ENCODE results near the gene MACROD2. TPM values are rescaled to one million over a fixed set of nuclear protein-coding genes. Genes with fewer than 3 reads are reported as not detected.
"Not testable (repeated sequence)": the region's sequence is repeated elsewhere in the genome, so short reads cannot be mapped to it uniquely, and the experiment has no call there.

The MACROD2 gene
- total RNA-seq, 1 experiment from 2014 or later: 1.3 TPM

DNA sequence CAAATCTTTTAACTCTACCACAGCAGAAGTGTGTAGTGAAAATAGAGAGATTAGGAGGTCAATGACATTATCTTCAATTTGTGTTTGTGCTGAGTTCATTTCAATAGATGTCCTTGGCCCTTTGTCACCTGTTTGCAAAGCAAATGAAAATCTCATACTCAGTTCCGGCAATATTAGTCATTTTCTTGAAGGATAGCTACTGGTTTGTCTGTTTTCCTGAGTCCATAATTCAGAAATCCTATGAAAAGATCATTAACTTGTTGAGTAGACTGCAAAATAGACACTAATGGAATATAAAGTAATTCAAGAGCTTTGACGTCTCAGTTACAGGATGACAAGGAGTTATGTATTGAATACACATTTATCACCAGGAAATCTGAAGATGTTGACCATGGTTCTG, 1163.2 kb downstream of the MACROD2 start:
- in situ Hi-C loops (cut with HindIII; ENCODE audit: low pct_unique_long_range_greater_than_20kb, low sequenced_read_pairs): no loop called here
- DNase-seq (ENCODE audit: low read depth, low spot score): no peak

DNA sequence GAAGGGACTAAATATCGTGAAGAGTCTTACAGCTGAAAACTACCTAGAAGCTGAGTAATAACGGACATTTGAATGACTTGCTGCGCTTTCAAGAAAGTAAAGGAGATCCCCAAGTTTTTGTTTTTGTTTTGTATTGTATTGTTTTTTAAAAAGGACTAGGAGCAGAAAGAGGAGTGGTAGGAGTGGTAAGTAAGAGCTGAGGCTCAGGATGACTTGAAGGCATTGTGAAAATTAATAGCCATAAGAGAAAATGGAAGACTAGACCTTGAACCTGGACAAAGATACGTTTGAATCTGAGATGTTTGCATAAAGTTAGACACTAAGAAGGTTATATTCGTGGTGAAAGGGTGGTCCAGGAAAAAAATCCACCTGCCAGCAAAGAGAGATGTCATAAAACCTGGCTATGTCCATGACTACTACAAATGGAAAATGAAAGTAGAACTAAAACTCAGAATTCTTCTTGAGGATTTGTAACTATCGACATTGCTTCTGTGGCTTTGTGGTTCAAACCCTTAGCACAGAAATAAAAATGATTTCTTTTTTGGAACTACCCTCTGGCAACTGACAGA, 1166.8 kb downstream of the MACROD2 start:
- DNase-seq (ENCODE audit: low read depth, low spot score): no peak
- in situ Hi-C loops (cut with HindIII; ENCODE audit: low pct_unique_long_range_greater_than_20kb, low sequenced_read_pairs): no loop called here

DNA sequence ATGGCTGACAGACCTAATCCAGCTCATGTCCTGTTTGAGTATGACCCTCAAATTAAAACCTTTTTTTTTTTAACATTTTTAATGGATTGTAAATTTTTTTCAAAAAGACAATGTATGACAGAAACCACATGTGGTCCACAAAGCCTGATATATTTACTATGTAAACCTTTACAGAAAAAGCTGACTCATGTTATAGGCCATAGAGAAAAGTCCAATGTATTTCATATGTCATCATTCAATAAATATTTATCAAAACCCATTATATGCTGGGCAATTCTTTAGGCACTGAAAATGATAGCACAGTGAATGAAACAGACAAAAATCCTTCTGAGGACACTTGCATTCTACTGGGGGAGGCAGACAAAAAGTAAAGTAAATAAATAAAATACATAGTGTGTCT, 1168.3 kb downstream of the MACROD2 start:
- DNase-seq (ENCODE audit: low read depth, low spot score): no peak
- in situ Hi-C loops (cut with HindIII; ENCODE audit: low pct_unique_long_range_greater_than_20kb, low sequenced_read_pairs): no loop called here

DNA sequence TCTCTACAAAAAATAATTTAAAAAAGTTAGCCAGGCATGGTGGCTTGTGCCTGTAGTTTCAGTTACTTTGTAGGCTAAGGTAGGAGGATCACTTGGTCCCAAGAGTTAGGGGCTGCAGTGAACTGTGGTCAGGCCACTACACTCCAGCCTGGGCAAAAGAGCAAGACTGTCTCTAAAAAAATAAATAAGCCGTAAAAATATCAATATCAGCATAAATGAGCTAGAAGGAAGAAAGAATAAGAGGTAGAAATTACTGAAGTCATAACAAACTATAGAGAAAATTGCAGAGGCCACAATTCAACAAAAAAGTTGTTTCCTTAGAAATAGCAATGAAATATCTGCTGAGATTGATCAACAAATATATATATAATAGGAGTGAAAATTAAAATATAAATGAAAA, 1169.4 kb downstream of the MACROD2 start:
- in situ Hi-C loops (cut with HindIII; ENCODE audit: low pct_unique_long_range_greater_than_20kb, low sequenced_read_pairs): no loop called here
- no peak for DNase-seq (ENCODE audit: low read depth, low spot score)

DNA sequence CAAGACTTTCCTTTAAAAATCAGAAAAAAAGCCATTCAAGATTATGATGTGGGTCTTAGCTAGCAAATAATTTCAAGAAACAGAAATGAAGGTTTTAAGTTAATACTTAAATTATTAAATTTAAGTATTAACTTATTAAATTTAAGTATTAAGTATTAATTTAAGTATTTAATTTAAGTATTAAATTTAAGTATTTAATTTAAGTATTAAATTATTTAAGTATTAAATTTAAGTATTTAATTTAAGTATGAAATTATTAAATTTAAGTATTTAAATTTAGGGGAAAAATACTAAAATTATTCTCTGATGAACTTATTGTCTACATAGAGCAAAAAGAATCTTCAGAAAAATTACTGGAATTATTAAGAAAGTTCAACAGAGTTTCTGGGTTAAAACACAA, 1171.4 kb downstream of the MACROD2 start:
- in situ Hi-C loops (cut with HindIII; ENCODE audit: low pct_unique_long_range_greater_than_20kb, low sequenced_read_pairs): no loop called here
- no peak for DNase-seq (ENCODE audit: low read depth, low spot score)

DNA sequence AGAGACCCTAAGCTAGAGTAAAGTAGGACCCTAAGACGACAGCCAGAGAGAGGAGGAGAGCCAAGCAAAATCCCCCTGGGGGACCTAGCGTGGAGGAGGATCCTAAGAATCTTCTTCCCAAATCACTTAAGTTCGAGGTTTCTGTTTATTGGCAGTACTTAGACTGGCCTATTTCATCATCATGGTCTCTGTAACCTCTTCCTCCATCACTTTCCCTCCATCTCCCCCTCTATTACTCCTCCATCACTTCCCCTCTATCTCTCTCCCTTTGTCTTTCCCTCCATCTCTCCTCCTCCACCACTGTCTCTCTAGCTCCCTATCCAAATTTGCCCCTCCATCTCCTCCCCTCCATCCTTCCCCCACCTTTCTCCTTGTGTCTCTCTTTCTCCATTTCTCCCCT, 1175.7 kb downstream of the MACROD2 start:
- no peak for DNase-seq (ENCODE audit: low read depth, low spot score)
- in situ Hi-C loops (cut with HindIII; ENCODE audit: low pct_unique_long_range_greater_than_20kb, low sequenced_read_pairs): no loop called here

DNA sequence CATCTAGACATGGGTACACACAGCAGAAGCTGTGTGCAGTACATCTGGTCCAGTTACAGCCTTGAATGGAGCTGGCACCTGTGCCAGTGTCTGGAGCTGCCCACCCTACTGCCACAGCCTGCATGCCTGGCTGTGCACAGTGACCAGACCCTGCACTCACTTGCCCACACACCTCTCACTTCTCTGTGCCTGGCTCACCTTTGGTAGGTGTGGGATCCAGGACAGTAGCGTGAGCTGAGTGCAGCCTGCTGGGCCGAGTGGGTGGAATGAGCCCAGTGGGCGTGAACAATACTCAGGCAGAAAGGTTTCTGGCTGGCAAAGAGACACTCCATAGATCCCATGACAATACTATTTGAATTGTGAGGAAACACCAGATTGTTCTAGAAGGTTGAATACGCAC, 1181.6 kb downstream of the MACROD2 start:
- DNase-seq (ENCODE audit: low read depth, low spot score): no peak
- in situ Hi-C loops (cut with HindIII; ENCODE audit: low pct_unique_long_range_greater_than_20kb, low sequenced_read_pairs): no loop called here

DNA sequence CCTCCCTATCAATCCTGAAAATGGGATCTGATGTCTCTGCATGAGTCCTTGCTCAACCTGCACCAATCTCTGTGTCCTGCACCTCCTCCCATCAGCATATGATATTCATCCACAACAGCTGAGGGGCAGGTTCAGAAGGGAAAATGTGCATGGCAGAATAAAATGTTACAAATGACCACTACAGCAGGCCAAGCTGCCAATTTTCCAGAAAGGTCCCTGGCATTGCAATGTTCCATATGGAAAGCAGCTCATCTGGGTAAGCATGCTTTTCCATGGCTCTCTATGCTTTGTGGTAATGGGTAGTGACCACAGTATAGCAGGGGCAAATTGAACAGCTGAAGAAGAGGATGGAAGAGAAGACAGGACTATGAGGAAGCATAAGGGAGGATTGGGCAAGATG, 1183.3 kb downstream of the MACROD2 start:
- in situ Hi-C loops (cut with HindIII; ENCODE audit: low pct_unique_long_range_greater_than_20kb, low sequenced_read_pairs): no loop called here
- DNase-seq (ENCODE audit: low read depth, low spot score): no peak

DNA sequence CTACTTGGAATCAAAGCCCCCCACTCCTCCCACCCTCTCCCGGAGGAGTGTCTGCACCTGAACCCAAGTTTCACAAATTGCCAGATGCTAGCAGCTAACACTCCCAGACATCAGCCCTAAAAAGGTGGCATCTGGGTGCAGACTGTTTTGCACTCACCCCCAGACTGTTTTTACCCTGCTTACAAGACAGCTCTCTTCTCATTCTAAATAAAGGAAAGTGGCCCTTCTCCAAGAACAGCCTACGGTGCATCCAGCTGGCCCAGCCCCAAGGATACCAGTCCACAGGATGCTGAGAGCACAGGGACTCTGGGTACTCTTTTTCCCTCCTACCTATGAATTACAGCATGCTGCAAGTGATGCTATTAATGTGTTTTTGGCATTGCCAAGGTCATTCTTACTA, 1184.1 kb downstream of the MACROD2 start:
- in situ Hi-C loops (cut with HindIII; ENCODE audit: low pct_unique_long_range_greater_than_20kb, low sequenced_read_pairs): no loop called here

DNA sequence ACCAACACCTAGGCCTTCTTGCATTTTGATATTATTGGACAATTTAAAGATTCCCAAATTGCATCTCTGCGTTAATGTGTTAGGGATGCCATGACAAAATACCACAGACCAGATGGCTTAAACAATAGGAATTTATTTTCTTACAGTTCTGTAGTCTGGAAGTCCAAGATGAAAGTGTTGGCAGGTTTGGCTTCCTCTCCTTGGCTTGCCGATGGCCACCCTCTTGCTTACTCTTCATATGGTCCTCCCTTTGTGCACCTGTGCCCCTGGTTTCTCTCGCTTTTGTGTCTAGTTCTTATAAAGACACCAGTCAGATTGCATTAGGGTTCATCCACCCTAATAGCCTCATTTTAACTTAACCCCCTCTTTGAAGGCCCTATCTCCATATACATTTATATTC, 1184.5 kb downstream of the MACROD2 start:
- DNase-seq (ENCODE audit: low read depth, low spot score): no peak
- in situ Hi-C loops (cut with HindIII; ENCODE audit: low pct_unique_long_range_greater_than_20kb, low sequenced_read_pairs): no loop called here

More for the DNA sequence above, 1184.1 kb downstream of the MACROD2 start:
- no peak for DNase-seq (ENCODE audit: low read depth, low spot score)

DNA sequence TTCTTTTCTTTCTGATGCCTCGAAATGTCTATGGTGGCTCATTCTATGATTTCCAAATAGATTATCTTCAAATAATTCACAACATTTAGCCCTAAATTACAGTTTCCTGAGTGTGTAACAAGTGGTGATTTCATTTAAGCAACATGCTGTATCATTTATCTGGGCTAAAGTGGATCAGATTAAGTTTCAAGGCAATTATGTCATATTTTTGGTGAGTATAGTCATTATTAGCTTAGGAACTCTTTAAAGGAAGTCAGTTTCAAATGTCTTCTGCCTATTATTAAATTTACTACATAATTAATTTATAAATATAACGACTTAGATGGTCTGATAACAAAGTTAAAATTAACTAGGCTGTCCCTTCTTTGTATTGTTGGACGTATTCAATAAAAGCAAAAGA, 1190.0 kb downstream of the MACROD2 start:
- DNase-seq (ENCODE audit: low read depth, low spot score): no peak
- in situ Hi-C loops (cut with HindIII; ENCODE audit: low pct_unique_long_range_greater_than_20kb, low sequenced_read_pairs): no loop called here

DNA sequence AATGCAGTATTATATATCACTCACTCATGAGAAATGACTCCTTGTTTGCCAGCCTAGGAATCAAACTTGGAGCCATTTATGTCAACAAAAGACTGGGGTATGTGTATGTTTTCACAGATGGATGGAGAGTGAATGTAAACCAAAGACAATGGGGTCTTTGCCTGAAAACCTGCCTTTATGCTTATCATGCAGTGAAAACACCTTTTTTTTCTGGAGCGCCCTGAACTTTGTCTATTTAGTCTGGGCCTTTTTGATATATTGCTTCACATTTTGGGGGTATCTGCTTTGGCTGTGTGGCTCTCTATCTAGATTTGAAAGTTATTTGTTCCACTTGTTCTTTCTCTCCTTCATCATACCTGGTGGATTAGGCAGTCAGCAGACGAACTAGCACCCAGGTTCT, 1190.6 kb downstream of the MACROD2 start:
- no peak for DNase-seq (ENCODE audit: low read depth, low spot score)
- in situ Hi-C loops (cut with HindIII; ENCODE audit: low pct_unique_long_range_greater_than_20kb, low sequenced_read_pairs): no loop called here

DNA sequence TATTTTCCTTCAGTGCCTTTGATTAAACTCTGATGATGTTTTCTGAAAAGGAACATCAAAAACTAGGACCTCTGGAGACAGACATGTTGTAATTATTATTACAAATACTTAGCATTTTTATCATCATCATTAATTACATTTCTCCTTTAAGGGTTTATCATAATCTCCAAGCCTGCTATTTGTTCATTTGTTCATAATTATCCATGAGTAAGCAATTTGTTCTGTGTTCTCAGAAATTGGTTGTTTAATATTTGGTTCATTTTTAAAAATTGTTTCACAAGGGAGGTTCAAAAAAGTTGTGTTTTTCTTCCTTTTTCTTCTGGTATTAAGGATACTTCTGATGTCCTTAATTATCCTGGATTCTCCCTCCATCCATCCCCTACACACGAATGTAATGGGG, 1192.3 kb downstream of the MACROD2 start:
- no peak for DNase-seq (ENCODE audit: low read depth, low spot score)
- in situ Hi-C loops (cut with HindIII; ENCODE audit: low pct_unique_long_range_greater_than_20kb, low sequenced_read_pairs): no loop called here

DNA sequence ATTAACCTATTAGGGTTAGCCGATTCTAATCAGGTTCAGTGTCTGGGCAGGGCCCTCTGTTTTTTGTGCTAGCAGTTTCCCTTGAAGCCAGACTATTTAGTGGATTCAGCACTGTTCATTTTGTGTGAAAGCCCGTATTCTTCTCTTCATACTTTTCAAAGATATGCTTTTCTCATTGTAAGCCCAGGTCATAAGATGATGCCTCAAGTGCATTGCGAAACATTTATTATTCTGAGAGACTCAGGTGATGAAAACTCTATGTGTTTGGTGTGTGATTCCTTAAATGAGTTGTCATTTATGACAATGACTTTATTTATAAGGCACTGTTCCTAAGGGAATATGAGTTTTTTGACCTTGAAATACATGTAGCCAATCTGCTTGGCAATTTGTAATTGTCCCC, 1193.1 kb downstream of the MACROD2 start:
- in situ Hi-C loops (cut with HindIII; ENCODE audit: low pct_unique_long_range_greater_than_20kb, low sequenced_read_pairs): no loop called here
- DNase-seq (ENCODE audit: low read depth, low spot score): peak; percentile 86

DNA sequence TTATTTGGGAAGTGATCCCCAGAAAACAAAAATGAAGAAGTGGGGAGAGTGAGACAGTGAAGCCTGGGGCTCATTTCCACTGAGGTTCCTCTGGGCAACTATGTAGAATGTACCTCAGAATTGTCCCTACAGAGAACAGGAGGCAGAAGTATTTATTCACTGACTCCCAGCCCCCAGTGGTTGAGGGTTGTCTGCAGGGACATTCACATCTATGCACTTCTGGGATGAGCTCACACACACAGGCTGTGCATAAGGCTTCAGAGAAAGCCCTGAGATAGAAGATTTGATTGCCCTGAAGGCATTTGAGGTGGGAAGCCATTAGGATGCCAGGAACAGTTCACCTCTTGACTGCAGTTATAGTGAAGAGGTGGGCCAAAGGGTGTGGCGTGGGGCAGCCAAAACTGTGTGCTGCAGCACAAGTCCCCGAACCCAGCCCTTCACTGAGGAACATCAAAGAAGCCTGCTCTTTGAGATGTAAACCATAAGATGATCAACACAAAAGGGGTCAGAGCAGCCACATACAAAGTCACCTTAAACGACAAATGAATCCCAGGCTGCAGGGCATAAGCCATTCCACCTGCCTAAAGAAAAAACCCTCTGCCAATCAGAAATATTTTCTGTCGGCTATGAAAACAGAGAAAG, 1195.9 kb downstream of the MACROD2 start:
- in situ Hi-C loops (cut with HindIII; ENCODE audit: low pct_unique_long_range_greater_than_20kb, low sequenced_read_pairs): no loop called here
- DNase-seq (ENCODE audit: low read depth, low spot score): no peak

DNA sequence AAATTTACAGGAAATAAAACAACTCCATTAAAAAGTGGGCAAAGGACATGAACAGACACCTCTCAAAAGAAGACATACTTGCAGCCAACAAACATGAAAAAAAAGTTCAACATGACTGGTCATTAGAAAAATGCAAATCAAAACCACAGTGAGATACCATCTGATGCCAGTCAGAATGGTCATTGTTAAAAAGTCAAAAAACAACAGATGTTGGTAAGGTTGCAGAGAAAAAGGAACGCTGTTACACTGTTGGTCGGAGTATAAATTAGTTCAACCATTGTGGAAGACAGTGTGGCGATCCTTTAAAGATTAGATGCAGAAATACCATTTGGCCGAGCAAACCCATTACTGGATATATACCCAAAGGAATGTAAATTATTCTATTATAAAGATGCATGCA, 1200.1 kb downstream of the MACROD2 start:
- in situ Hi-C loops (cut with HindIII; ENCODE audit: low pct_unique_long_range_greater_than_20kb, low sequenced_read_pairs): no loop called here
- DNase-seq (ENCODE audit: low read depth, low spot score): no peak

DNA sequence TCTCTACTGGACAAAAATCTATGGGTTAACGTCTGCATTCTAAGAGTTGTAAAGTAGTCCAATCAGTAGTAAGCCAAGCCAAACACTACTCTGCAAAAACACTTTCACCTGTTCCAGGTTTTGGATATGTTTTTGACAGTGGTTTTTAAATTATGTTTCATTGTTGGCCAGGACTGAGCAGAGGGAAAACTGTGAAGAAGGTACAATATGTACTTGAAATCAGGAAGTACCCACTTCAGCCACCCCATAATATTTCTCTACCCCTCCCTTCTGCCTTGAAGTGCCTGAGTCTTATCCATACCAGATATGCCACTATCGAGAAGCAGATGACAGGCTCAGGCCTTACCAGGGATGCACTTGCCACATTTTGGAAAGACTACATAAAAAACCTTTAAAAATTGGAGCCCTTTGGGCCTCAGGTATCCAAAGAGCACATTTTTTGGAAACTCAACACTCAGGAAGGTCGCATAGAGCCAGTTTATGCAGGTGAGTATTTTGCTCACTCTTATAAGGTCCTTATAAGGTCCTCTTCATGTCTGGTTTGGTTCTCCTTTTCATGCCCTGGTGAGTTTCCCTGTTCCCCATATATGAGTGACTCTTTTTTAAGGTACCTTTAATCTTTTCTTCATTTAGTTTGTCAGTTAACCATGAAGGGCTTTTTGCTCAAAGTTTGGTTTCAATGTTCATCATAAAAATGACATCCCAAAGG, 1201.4 kb downstream of the MACROD2 start:
- in situ Hi-C loops (cut with HindIII; ENCODE audit: low pct_unique_long_range_greater_than_20kb, low sequenced_read_pairs): no loop called here

DNA sequence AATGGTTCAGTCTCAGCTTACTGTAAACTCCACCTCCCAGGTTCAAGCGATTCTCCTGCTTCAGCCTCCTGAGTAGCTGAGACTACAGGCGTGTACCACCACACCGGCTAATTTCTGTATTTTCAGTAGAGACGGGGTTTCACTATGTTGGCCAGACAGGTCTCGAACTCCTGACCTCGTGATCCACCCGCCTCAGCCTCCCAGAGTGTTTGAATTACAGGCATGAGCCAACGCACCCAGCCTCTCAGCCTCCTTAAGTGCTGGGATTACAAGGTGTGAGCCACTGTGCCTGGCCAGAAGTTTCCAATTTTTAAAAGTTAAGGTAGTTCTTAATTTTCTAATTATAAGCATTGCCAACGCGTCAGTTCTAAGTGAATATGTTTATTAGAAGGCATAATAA, 1202.7 kb downstream of the MACROD2 start:
- in situ Hi-C loops (cut with HindIII; ENCODE audit: low pct_unique_long_range_greater_than_20kb, low sequenced_read_pairs); DNase-seq (ENCODE audit: low read depth, low spot score): not testable (repeated sequence)

More for the DNA sequence above, 1201.4 kb downstream of the MACROD2 start:
- no peak for DNase-seq (ENCODE audit: low read depth, low spot score)

DNA sequence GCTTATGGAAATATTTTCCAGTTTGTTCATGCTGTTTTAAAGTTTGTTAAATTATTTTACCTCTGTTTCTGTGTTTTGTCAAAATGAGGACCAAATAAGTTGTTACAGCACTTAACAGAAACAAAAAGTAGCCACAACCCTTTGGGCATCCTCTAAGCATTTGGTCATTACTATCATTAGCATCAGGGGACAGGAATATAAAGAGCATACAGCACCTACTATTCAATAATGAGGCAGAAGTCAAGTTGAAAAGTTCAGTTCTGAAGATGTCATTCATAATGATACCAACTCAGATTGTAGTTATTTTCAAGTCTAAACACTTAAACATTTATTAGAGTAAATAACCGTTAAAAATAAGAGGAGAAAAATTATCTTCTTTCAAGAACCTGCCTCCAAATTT, 1204.4 kb downstream of the MACROD2 start:
- in situ Hi-C loops (cut with HindIII; ENCODE audit: low pct_unique_long_range_greater_than_20kb, low sequenced_read_pairs): no loop called here
- no peak for DNase-seq (ENCODE audit: low read depth, low spot score)
